ENCODE data around the gene RGS7. TPM values are rescaled to one million over a fixed set of nuclear protein-coding genes. Genes with fewer than 3 reads are reported as not detected.

Gene RGS7
- polyA plus RNA-seq, 1 donor from 2014 or later, result 24.2 TPM

- no peaks in the 10 kb centered on the region for H3F3A ChIP-seq (ENCODE audit: insufficient read depth, low read length, poor library complexity, severe bottlenecking)
- TF ChIP-seq POLR2AphosphoS5 (IDR thresholded peaks at IDR 0.05), result peak; percentile 55
- TF ChIP-seq REST (IDR thresholded peaks at IDR 0.05; ENCODE audit: borderline replicate concordance), result no peak
- H3K4me2 ChIP-seq (ENCODE audit: low read length), result no peak overlapping the region
- no peaks in the 10 kb centered on the region for H3K9me3 ChIP-seq (ENCODE audit: low read length)
- no peaks in the 10 kb centered on the region for H3K27me3 ChIP-seq (ENCODE audit: insufficient read depth, low read depth, low read length)
- no peak overlapping the region for H3K4me3 ChIP-seq (ENCODE audit: low read length)
- no peak overlapping the region for H3K27ac ChIP-seq (ENCODE audit: low read length)
- no peaks in the 10 kb centered on the region for H4K20me1 ChIP-seq (ENCODE audit: insufficient read depth)
- no peaks in the 10 kb centered on the region for H3K36me3 ChIP-seq (ENCODE audit: insufficient read depth, low read length)
- no peak overlapping the region for H2AFZ ChIP-seq (ENCODE audit: low read depth, low read length)
- H3K9ac ChIP-seq (ENCODE audit: low read length), result no peak overlapping the region
- H3K9me2 ChIP-seq (ENCODE audit: insufficient read depth, low read length), result no peaks in the 10 kb centered on the region
- no peaks in the 10 kb centered on the region for H3K79me2 ChIP-seq (replicated peaks; ENCODE audit: insufficient read depth, low read length)
Measured at GRCh38 chr1:241250465-241250864, 106.5 kb downstream of the RGS7 start.

- H3K79me2 ChIP-seq (replicated peaks; ENCODE audit: insufficient read depth, low read length), result no peaks in the 10 kb centered on the region
- H3K27me3 ChIP-seq (ENCODE audit: insufficient read depth, low read depth, low read length), result no peaks in the 10 kb centered on the region
- H3K9me3 ChIP-seq (ENCODE audit: low read length), result no peaks in the 10 kb centered on the region
- H3K9me2 ChIP-seq (ENCODE audit: insufficient read depth, low read length), result no peaks in the 10 kb centered on the region
- H3K9ac ChIP-seq (ENCODE audit: low read length), result no peak overlapping the region
- no peaks in the 10 kb centered on the region for H3K36me3 ChIP-seq (ENCODE audit: insufficient read depth, low read length)
- H2AFZ ChIP-seq (ENCODE audit: low read depth, low read length), result no peak overlapping the region
- TF ChIP-seq MXI1 (conservative IDR thresholded peaks at IDR 0.05; ENCODE audit: poor library complexity, severe bottlenecking), result no peak
- TF ChIP-seq TAF1 (IDR thresholded peaks at IDR 0.05; ENCODE audit: low read depth), result no peak
- TF ChIP-seq REST (IDR thresholded peaks at IDR 0.05; ENCODE audit: borderline replicate concordance), result no peak
- TF ChIP-seq EP300 (conservative IDR thresholded peaks at IDR 0.05; ENCODE audit: poor library complexity, severe bottlenecking), result no peak
- TF ChIP-seq POLR2AphosphoS5 (IDR thresholded peaks at IDR 0.05), result no peak
- no peak for TF ChIP-seq EZH2 (IDR thresholded peaks at IDR 0.05; ENCODE audit: borderline replicate concordance, insufficient read depth, low read length, poor library complexity, severe bottlenecking)
- no peak for TF ChIP-seq RAD21 (conservative IDR thresholded peaks at IDR 0.05)
- no peak for TF ChIP-seq CTCF (IDR thresholded peaks at IDR 0.05; ENCODE audit: poor library complexity, severe bottlenecking)
- TF ChIP-seq SMC3 (conservative IDR thresholded peaks at IDR 0.05; ENCODE audit: poor library complexity), result no peak
- no peaks in the 10 kb centered on the region for H4K20me1 ChIP-seq (ENCODE audit: insufficient read depth)
- H3K4me3 ChIP-seq (ENCODE audit: low read length), result no peak overlapping the region
- no peak overlapping the region for H3K4me2 ChIP-seq (ENCODE audit: low read length)
- H3F3A ChIP-seq (ENCODE audit: insufficient read depth, low read length, poor library complexity, severe bottlenecking), result no peaks in the 10 kb centered on the region
- no peak overlapping the region for H3K27ac ChIP-seq (ENCODE audit: low read length)
Measured at GRCh38 chr1:241240069-241240468, 116.9 kb downstream of the RGS7 start.
